ENCODE measurements around the gene FGD4.

Gene FGD4

DNA sequence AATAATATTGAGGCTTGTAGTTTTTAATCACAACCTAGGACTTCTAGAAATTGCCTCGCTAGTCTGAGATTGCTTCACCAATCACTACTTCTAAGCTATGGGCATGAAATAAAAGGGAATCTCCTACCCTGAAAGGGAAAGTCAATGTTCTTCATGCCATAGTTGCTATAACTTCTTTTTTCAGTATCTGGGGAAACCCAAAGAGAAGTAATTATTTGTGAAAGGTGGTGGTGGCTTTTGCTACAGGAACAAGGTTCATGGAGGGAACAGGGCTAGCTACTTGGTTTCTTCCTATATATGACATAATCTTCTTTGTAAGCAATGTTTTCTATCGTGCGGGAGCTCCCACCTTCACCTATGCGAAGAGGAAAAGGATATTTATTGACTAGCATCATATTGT, 218.2 kb downstream of the FGD4 start:
- no peak for TF ChIP-seq SNAI2 (CRISPR knock-in tag; IDR thresholded peaks at IDR 0.05)
- TF ChIP-seq RARB (CRISPR knock-in tag; IDR thresholded peaks at IDR 0.05) = no peak
- TF ChIP-seq, protein P1, sequence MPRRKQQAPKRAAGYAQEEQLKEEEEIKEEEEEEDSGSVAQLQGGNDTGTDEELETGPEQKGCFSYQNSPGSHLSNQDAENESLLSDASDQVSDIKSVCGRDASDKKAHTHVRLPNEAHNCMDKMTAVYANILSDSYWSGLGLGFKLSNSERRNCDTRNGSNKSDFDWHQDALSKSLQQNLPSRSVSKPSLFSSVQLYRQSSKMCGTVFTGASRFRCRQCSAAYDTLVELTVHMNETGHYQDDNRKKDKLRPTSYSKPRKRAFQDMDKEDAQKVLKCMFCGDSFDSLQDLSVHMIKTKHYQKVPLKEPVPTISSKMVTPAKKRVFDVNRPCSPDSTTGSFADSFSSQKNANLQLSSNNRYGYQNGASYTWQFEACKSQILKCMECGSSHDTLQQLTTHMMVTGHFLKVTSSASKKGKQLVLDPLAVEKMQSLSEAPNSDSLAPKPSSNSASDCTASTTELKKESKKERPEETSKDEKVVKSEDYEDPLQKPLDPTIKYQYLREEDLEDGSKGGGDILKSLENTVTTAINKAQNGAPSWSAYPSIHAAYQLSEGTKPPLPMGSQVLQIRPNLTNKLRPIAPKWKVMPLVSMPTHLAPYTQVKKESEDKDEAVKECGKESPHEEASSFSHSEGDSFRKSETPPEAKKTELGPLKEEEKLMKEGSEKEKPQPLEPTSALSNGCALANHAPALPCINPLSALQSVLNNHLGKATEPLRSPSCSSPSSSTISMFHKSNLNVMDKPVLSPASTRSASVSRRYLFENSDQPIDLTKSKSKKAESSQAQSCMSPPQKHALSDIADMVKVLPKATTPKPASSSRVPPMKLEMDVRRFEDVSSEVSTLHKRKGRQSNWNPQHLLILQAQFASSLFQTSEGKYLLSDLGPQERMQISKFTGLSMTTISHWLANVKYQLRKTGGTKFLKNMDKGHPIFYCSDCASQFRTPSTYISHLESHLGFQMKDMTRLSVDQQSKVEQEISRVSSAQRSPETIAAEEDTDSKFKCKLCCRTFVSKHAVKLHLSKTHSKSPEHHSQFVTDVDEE (CRISPR knock-in tag; IDR thresholded peaks at IDR 0.05) = no peak
- no peak for TF ChIP-seq ISL1 (CRISPR knock-in tag; IDR thresholded peaks at IDR 0.05)
- no peak for TF ChIP-seq TCF4 (CRISPR knock-in tag; IDR thresholded peaks at IDR 0.05; ENCODE audit: borderline replicate concordance)
- TF ChIP-seq POU6F1 (CRISPR knock-in tag; IDR thresholded peaks at IDR 0.05; ENCODE audit: borderline replicate concordance, low read depth) = no peak
- no peak for TF ChIP-seq TOX (CRISPR knock-in tag; IDR thresholded peaks at IDR 0.05; ENCODE audit: borderline replicate concordance)
- TF ChIP-seq PPARA (CRISPR knock-in tag; IDR thresholded peaks at IDR 0.05; ENCODE audit: borderline replicate concordance) = no peak
- no peak for TF ChIP-seq ZFP3 (CRISPR knock-in tag; IDR thresholded peaks at IDR 0.05)
- no peak for TF ChIP-seq ESRRG (CRISPR knock-in tag; IDR thresholded peaks at IDR 0.05)
- TF ChIP-seq ZNF565 (CRISPR knock-in tag; conservative IDR thresholded peaks at IDR 0.05; ENCODE audit: low read depth) = no peak
- no peak for TF ChIP-seq CSDC2 (CRISPR knock-in tag; IDR thresholded peaks at IDR 0.05)
- no peak for TF ChIP-seq ZNF8 (CRISPR knock-in tag; IDR thresholded peaks at IDR 0.05)
- no peak for TF ChIP-seq GLIS3 (CRISPR knock-in tag; IDR thresholded peaks at IDR 0.05)
- no peak for TF ChIP-seq CSRNP3 (CRISPR knock-in tag; IDR thresholded peaks at IDR 0.05)
- no peak for TF ChIP-seq OSR1 (CRISPR knock-in tag; IDR thresholded peaks at IDR 0.05)
- no peak for TF ChIP-seq BACH2 (CRISPR knock-in tag; IDR thresholded peaks at IDR 0.05; ENCODE audit: borderline replicate concordance)
- TF ChIP-seq, protein P2, sequence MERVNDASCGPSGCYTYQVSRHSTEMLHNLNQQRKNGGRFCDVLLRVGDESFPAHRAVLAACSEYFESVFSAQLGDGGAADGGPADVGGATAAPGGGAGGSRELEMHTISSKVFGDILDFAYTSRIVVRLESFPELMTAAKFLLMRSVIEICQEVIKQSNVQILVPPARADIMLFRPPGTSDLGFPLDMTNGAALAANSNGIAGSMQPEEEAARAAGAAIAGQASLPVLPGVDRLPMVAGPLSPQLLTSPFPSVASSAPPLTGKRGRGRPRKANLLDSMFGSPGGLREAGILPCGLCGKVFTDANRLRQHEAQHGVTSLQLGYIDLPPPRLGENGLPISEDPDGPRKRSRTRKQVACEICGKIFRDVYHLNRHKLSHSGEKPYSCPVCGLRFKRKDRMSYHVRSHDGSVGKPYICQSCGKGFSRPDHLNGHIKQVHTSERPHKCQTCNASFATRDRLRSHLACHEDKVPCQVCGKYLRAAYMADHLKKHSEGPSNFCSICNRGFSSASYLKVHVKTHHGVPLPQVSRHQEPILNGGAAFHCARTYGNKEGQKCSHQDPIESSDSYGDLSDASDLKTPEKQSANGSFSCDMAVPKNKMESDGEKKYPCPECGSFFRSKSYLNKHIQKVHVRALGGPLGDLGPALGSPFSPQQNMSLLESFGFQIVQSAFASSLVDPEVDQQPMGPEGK (CRISPR knock-in tag; IDR thresholded peaks at IDR 0.05; ENCODE audit: borderline replicate concordance) = no peak
- no peak for TF ChIP-seq ARNTL (CRISPR knock-in tag; IDR thresholded peaks at IDR 0.05; ENCODE audit: borderline replicate concordance, low read depth)
- no peak for TF ChIP-seq ZFP30 (CRISPR knock-in tag; IDR thresholded peaks at IDR 0.05)
- ATAC-seq = no peak

DNA sequence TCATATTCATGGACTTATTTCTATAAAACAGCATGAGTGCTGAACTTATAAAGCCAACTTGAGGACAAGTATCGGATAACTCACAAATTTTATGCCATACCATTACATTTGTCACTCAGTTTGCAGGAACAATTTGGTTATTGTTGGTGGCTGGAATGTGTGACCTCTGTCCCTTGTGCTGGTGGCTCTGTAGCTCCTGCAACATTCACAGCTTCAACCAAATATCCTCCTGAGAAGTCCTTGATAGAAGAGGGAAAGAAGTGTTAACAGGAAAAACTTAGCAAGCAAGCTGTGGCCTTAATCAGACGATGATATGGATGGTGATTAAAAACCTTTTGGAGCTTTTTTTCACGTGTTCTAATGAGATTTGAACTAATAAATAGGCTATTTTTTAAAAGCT, 218.8 kb downstream of the FGD4 start:
- ATAC-seq = no peak
- TF ChIP-seq PPARA (CRISPR knock-in tag; IDR thresholded peaks at IDR 0.05; ENCODE audit: borderline replicate concordance) (no peak), CSDC2 (CRISPR knock-in tag; IDR thresholded peaks at IDR 0.05) (no peak), ZC3H10 (CRISPR knock-in tag; IDR thresholded peaks at IDR 0.05) (no peak), TOX (CRISPR knock-in tag; IDR thresholded peaks at IDR 0.05; ENCODE audit: borderline replicate concordance) (no peak), CSRNP3 (CRISPR knock-in tag; IDR thresholded peaks at IDR 0.05) (no peak), BACH2 (CRISPR knock-in tag; IDR thresholded peaks at IDR 0.05; ENCODE audit: borderline replicate concordance) (no peak), OSR1 (CRISPR knock-in tag; IDR thresholded peaks at IDR 0.05) (no peak), GLIS3 (CRISPR knock-in tag; IDR thresholded peaks at IDR 0.05) (no peak), SNAI2 (CRISPR knock-in tag; IDR thresholded peaks at IDR 0.05) (no peak), ZFP3 (CRISPR knock-in tag; IDR thresholded peaks at IDR 0.05) (no peak)
- TF ChIP-seq, protein P2 (CRISPR knock-in tag; IDR thresholded peaks at IDR 0.05; ENCODE audit: borderline replicate concordance) = no peak

All from SK-N-SH treated with all-trans-retinoic acid at 6 μM for 48 hours (cell line).